Nephron progenitor cell (in vitro differentiated cells): ENCODE measurements around the gene ACAN.

ENCODE experiments used
- DNase-seq: peaks from one replicate; pipeline ENCODE4 v3.0.0; 2021
- H3K27ac Mint-ChIP-seq: 2 replicates; pipeline ENCODE4 v1.8.0; 2021; ENCODE audit warnings: mild to moderate bottlenecking, moderate library complexity, mixed read lengths
- H3K27me3 Mint-ChIP-seq: 2 replicates; pipeline ENCODE4 v1.8.0; 2021; ENCODE audit warnings: mild to moderate bottlenecking, low read depth, mixed read lengths; ENCODE audit not compliant: poor library complexity
- H3K36me3 Mint-ChIP-seq: 2 replicates; pipeline ENCODE4 v1.8.0; 2021; ENCODE audit warnings: low read depth, mixed read lengths
- H3K4me1 Mint-ChIP-seq: 2 replicates; pipeline ENCODE4 v1.8.0; 2021; ENCODE audit warnings: mixed read lengths
- H3K4me3 Mint-ChIP-seq: 2 replicates; pipeline ENCODE4 v1.8.0; 2021; ENCODE audit warnings: mild to moderate bottlenecking, moderate library complexity, mixed read lengths
- H3K9me3 Mint-ChIP-seq: 2 replicates; pipeline ENCODE4 v1.8.0; 2021; ENCODE audit warnings: mild to moderate bottlenecking, moderate library complexity, mixed read lengths
- CTCF ChIP-seq: fragments of 200-600 bp; sonication (generic); IDR thresholded peaks from 2 replicates; pipeline ENCODE4 v1.5.0; 2021; ENCODE audit warnings: antibody characterized with exemption

The ACAN gene

GRCh38 chr15:88839961-88840360 is 36.7 kb downstream of the ACAN start:
- Mint-ChIP-seq H3K27me3 (peaks cover 10% of the 10 kb centered on the region), H3K27ac (no peak overlapping the region), H3K9me3 (no peaks in the 10 kb centered on the region), H3K4me3 (no peak overlapping the region), H3K4me1 (peaks cover 20% of the 10 kb centered on the region), H3K36me3 (no peaks in the 10 kb centered on the region)
- TF ChIP-seq CTCF, result no peak
- DNase-seq, result no peak

GRCh38 chr15:88841236-88841635 is 38.0 kb downstream of the ACAN start:
- TF ChIP-seq CTCF, result no peak
- Mint-ChIP-seq H3K9me3 (no peaks in the 10 kb centered on the region), H3K4me3 (no peak overlapping the region), H3K27me3 (peaks cover 10% of the 10 kb centered on the region), H3K27ac (no peak overlapping the region), H3K36me3 (no peaks in the 10 kb centered on the region), H3K4me1 (peaks cover 20% of the 10 kb centered on the region)
- no peak for DNase-seq

GRCh38 chr15:88842156-88842555 is 38.9 kb downstream of the ACAN start:
- H3K36me3 Mint-ChIP-seq, result no peaks in the 10 kb centered on the region
- peaks cover 25% of the 10 kb centered on the region for H3K4me1 Mint-ChIP-seq
- no peak for TF ChIP-seq CTCF

GRCh38 chr15:88843334-88843733 is 40.1 kb downstream of the ACAN start:
- no peaks in the 10 kb centered on the region for H3K36me3 Mint-ChIP-seq
- H3K27me3 Mint-ChIP-seq, result peaks cover 9% of the 10 kb centered on the region
- DNase-seq, result no peak
- no peak overlapping the region for H3K27ac Mint-ChIP-seq
- H3K9me3 Mint-ChIP-seq, result no peaks in the 10 kb centered on the region
- no peak for TF ChIP-seq CTCF
- no peak overlapping the region for H3K4me3 Mint-ChIP-seq
- H3K4me1 Mint-ChIP-seq, result peaks cover 34% of the 10 kb centered on the region

More at GRCh38 chr15:88842156-88842555, 38.9 kb downstream of the ACAN start:
- no peak for DNase-seq
- no peak overlapping the region for H3K27ac Mint-ChIP-seq
- H3K27me3 Mint-ChIP-seq, result peaks cover 10% of the 10 kb centered on the region
- no peaks in the 10 kb centered on the region for H3K9me3 Mint-ChIP-seq
- H3K4me3 Mint-ChIP-seq, result no peak overlapping the region

GRCh38 chr15:88844749-88845386 is 41.6 kb downstream of the ACAN start:
- TF ChIP-seq CTCF, result no peak
- DNase-seq, result no peak
- H3K4me1 Mint-ChIP-seq, result peaks cover 35% of the 10 kb centered on the region
- H3K27me3 Mint-ChIP-seq, result peaks cover 6% of the 10 kb centered on the region
- no peak overlapping the region for H3K4me3 Mint-ChIP-seq
- peak overlapping the region; percentile 37 for H3K27ac Mint-ChIP-seq
- no peaks in the 10 kb centered on the region for H3K9me3 Mint-ChIP-seq
- H3K36me3 Mint-ChIP-seq, result no peaks in the 10 kb centered on the region

- Mint-ChIP-seq H3K36me3 (no peaks in the 10 kb centered on the region), H3K27ac (no peak overlapping the region), H3K4me1 (peaks cover 36% of the 10 kb centered on the region), H3K27me3 (peaks cover 6% of the 10 kb centered on the region), H3K9me3 (no peaks in the 10 kb centered on the region), H3K4me3 (no peak overlapping the region)
- DNase-seq, result no peak
- no peak for TF ChIP-seq CTCF
Measured at GRCh38 chr15:88845616-88846015, 42.4 kb downstream of the ACAN start.
